ENCODE measurements around the gene HIRIP3.

- TF ChIP-seq POLR2AphosphoS5 (IDR thresholded peaks at IDR 0.05; ENCODE audit: borderline replicate concordance, low read depth, low read length) (no peak), EZH2 (IDR thresholded peaks at IDR 0.05) (no peak)
Measured at GRCh38 chr16:30026449-30026848, 31.0 kb upstream of the HIRIP3 start.
